Mesenteric fat pad (tissue), 1 donor: ENCODE data around the gene PTPRN2. TPM values are rescaled to one million over a fixed set of nuclear protein-coding genes. Genes with fewer than 3 reads are reported as not detected.

Source experiments
- DNase-seq: peaks from one replicate; pipeline ENCODE4 v3.0.0-alpha.2; 2020; ENCODE audit warnings: low spot score
- total RNA-seq: library from RNA; stranded (reverse); fragmentation: NEBNext Ultra II Directional; extraction: Animal tissue kit (Norgen Biotek cat#: 25700); gene quantifications from one replicate; pipeline ENCODE4 v1.2.1, GENCODE V29; 2021
- donor health status: DM: yes; HTN: yes; CAD: no.

The PTPRN2 gene
- total RNA-seq, 1 donor from 2014 or later: 2.6 TPM

DNA sequence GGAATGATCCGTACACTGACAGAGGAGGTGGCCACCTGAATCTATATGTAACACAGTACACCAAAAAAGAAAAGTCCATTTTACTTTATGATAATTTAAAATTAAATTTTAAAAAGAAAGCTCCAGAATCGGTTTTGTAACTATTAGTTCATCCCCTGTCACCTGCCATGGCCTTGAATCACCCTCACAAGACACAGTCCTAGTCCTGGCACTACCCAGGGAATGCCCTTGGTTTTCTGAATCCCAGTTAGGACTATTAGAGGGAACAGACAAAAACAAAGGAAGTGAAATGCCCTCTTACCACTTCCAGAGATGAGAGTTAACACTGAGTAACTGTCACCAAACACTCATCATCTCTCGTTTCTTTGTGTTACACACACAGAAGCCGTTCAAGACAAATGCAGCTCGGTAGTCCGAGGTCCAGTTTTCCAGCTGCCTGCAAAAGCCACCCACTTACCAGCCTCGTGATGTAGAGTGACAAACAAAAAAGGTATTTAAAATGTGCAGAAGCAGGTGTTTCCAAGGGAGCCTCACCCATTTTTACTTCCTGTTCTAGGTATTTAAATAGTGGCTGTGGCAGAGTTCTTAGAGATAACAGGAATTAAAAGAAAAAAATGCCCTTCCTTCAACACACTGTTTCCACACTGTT lies 6.1 kb downstream of the PTPRN2 start:
- DNase-seq: no peak

DNA sequence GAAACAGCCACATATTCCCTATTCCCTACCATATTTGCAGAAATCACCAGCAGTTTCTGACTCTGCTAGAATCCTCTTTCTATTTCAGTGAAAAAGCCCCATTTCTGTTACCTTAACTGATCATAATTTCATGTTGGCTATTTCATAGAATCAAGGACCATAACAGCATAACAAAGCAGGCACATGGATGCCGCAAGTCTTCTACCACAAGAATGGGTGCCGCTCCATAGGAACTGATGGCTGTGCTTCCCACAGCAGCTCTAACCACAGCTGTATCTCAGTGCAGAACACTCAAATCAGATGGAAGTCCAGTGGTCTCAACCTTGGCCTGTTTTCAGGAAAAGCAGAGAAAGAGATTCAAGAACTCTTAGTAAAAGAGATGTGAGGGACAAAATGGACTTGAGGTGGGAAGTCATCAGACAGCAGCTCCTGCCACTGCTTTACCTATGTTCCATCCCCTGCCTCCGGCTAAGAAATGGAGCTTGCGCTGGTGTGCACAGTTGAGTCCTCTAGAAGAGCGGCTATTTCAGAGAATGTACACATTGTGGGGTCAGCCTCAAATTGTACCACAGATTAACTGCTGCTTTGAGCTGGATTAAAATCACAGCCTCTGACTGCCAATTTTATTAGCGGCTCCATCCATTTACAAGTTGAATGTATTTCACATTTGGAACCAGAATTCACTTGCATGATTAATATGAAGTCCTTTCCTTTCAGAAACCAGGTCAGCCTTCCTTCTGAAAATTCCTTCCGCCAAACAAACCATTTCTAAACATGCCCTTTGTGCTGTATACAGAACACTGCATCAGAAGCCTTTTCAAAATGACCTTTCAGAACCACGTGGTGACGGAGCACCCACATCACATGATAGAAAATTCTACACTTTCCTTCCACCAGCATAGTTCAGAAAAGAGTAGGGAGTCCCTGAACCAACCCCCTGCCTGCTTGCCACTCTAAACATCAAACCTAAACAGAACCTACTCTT lies 7.7 kb downstream of the PTPRN2 start:
- DNase-seq: no peak

DNA sequence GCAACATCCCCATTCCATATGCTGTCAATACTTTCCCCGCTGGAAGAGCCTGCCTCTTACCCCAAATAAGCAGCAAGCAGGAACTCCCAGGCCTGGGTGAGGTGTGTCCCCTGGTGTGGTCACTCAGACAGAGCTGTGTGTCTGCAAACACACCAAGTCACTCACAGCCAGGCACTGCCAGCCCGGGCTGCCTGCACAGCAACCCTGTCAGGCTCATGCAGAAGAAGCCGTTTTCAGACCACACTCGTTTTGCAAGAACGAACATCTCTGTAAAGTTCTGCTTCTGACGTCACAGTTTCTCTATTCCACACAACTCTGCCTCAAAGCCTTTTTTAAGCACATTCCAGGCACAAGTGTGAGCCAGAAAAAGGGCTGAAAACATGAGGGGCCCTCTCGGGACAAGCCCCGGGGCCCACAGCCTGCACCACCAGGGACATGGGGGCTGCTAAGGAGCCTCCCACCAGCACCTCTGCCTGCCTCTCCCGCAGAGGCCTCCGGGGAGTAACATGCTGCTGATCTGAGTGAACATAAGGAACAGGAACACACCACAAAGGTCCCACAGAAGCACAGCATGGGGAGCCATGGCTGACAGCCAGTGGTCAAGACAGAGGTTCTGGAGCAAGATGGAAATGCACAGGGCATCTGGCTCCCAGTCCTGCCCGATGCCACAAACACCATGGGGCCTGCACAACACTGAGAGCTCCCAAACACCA lies 11.4 kb downstream of the PTPRN2 start:
- DNase-seq: no peak

DNA sequence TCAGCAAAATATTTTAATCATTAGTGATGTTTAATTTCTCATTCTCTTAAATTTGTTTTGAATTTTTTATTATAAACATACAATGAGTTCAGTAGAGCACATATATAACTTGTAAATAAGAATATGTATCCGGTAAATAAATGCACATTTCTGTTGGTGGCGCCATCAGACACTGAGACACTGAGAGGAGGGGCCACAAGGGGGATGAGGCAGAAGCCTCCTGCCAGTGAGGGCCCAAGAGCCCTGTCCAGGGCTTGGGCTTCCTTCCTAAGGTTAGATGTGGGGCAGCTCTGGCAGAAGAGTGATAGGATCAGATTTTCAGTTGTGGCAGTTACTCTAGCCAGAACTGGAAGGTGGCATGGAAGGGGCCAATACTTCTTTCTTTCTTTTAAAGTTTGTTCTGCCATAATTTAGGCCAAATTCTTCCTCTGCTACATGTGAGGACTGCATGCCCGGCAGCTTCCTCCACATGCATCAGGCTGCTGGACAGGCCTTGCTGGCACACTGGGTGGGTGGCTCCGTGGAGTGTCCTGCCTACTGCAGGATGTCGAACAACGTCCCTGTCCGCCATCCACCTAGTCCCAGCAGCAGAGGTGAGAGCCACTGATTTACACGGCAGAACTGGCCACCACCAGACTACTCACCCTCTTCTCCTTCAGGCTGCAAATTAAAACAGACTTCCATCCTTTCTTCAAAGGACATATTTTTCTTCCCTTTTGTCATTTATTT lies 13.2 kb downstream of the PTPRN2 start:
- DNase-seq: no peak

DNA sequence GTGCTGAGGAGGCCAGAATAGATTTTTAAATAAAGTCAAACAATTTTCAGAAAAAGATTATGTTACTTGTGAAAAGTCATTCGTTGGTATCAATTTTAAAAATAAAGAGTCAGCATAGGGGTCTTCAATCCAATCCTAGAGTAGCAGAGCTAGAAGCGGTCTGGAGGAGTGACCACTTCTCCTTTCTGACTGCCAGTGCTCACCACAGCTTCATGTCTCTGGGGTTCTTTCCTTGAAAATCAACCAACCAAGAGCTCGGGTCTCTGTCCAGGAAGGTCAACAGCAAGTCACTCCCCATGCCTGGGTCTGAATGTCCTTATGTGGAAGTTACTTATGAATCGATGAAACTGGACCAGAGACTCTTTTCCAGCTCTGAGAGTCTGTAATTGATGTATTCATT lies 14.3 kb downstream of the PTPRN2 start:
- no peak for DNase-seq

DNA sequence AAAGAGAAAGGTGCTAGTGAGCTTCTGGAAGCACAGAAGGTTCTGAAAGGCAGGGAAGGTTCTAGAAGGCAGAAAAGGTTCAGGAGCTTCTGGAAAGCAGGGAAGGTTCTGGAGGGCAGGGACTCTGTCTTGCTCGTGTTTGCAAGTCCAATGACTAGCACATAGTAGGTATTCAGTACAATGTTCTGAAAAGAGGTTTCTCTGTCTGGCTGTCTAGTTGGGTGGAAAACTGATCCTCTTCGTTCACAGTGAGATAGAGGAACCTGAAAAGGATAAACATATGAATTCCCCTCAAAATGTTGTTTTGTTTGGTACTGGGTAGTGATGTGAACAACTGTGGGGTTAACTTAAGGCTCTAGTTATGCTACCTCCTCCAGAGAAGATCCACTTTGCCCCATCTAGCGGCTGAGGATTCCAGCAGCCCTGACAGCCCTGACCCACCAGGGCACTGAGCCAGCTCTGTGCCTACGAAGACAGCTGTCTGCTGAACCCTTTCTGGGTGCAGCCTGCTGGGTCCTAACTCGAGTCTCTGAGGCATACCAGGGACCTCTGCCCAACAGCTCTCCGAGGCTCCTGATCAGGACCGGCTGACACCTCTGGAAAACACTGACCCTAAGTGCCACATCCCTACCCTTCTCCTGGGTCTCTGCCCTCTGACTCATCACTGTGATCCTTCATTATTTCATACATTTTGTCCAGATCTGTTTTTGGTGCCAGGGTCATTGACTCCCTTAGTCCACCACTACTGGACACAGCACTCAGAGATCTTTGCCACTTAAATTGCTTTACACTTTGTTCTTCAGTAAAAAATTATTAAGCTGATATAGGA lies 15.4 kb downstream of the PTPRN2 start:
- no peak for DNase-seq

DNA sequence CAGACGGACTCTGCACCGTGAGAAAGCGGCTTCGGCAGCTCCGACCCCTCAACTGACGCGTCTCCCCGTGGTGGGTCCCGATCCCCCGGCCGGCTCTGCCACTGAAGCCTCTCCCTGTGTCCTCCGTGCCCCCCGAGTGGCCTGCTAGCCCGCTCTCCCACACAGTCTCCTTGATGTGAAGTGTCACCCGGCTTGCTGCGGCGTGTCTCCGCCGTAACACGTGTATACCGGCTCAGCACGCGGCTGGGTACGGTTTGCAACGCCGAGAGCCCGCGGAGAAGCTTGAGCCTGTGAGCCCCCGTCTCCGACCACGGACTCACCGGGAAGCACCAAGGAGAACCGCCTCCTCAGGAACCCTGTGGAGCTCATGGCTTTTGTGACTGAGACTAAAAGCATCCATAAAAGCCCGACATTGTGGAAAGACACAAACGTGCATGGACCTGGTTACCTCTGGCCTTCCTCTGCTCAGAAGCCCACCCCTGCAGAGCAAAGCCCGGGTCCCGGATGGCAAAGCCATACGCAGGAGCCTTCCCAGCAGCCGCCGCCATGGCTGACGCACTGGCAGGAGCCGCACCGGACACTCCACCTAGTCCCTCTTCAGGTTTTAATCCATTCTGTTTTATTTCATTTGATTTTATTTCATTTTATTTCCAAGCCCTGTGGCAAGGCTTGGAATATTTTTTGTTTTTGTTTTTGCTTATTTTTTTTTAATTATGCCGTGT lies 17.0 kb downstream of the PTPRN2 start:
- DNase-seq: no peak

DNA sequence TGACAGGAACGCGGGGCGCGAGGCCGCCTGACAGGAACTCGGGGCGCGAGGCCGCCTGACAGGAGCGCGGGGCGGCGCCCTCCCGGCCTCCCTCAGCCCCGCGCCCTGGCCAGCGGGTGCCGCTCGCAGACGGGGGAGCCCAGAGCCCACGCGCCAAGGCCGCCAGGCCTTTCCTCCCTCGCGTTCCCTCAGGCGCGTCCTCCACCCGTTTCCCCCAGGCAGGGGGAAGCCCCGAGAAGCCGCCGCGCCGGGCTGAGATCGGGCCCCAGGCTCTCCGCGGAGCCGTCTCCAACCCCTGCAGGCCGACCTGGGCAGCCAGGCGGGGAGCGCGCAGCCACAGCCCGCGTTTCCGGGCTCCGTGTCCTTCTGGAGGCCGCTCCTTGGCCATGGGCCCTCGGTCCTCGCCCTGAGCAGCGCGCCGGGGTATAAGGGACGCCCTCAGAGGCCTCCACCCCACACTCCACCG lies 17.7 kb downstream of the PTPRN2 start:
- DNase-seq: no peak

DNA sequence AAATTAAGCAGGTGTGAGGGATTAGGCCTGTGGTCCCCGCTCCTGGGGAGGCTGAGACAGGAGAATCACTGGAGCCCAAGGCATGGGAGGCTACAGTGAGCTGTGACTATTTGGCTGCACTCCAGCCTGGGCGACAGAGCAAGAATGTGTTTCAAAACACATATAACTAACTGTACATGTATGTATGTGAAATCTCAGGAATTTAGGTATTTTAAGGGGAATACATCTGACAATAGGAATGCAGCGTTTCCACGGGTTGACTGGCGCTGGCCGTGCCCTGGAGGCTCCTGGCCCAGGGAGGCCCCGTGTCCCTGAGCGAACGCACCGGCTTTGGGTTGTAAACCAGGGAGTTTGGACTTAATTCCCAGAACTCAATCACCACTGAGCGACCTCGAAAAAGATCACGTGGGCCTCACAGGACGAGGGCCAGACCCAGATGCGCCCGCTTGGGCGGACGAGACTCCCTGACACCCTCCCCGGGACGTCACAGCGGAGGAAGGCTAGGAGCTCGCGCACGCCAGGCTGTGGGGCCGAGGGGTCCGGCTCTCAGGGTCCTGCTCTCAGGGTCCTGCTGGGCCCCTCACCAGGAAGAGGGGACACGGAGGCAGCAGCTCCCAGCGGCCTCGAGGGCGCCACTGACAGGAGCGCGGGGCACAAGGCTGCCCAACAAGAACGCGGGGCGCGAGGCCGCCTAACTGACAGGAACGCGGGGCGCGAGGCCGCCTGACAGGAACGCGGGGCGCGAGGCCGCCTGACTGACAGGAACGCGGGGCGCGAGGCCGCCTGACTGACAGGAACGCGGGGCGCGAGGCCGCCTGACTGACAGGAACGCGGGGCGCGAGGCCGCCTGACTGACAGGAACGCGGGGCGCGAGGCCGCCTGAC lies 18.4 kb downstream of the PTPRN2 start:
- DNase-seq: no peak

DNA sequence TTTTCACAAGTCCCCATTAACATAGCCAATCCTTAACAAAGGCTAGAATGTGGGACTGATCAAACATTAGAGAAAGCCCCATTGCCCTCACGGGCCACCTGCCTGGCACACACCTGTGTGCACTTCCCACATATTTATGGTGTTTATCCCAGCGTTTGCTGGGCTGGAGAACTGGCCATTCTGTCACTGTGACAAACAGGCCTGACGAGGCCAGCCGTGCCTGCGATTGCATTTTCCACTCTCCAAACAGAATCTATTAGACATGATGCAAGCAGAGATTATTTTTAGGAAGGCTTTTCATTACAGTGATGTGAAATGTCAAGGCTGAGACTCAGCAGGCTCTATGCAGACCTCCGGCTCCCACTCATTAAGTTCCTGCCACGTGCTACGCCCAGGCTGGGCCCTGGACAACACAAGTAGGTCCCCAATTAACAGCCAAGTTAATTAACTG lies 20.4 kb downstream of the PTPRN2 start:
- no peak for DNase-seq

DNA sequence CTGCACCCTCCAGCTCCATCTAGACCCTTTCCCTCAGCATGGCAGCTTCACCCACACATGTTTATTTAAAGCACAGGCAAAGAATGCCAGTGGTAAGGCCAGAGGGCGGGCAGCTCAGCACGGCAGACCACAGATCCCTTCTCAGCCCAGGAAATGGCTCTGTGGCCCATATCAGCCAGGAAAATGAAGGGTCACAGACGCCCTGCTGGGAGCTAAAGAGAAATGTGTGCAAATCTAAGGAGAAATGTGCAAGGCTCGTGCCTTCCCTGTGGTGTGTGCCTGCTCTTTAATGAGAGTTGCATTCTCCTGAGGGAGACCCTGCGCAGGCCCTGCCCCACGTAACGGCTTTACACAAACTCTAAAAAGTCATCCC lies 23.0 kb downstream of the PTPRN2 start:
- no peak for DNase-seq

DNA sequence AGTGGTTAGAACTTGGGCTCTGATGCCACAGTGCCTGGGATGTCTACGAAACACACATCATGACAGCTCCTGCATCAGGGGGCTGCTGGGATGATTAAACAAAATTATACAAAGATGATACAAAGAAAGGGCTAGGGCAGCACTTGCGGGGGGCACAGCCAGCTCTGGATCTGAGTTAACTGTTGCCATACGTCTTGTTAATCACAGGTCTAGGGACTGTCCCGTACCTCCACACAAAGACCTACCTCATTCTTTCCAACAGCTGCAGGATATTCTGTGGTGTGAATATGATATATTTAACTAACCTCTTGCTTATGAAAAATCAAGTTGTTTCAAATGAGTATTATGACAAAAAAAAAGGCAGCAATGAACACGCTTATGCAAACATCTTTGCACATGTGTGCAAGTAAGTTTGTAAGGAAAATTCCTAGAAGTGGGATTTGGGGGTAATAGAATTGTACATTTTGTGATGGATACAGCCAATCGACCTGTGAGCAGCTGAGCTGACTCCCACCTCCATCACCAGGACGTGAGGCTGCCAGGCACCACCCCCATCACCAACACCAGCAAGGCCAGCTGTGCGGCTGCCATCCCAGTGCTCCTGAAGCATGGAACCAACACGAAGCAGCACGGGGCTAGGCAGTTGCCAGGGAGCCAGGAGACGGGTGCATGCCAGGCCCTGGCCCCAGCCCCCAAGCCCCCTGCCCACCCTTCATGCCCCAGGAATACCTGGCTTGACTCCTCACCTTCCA lies 23.5 kb downstream of the PTPRN2 start:
- no peak for DNase-seq

DNA sequence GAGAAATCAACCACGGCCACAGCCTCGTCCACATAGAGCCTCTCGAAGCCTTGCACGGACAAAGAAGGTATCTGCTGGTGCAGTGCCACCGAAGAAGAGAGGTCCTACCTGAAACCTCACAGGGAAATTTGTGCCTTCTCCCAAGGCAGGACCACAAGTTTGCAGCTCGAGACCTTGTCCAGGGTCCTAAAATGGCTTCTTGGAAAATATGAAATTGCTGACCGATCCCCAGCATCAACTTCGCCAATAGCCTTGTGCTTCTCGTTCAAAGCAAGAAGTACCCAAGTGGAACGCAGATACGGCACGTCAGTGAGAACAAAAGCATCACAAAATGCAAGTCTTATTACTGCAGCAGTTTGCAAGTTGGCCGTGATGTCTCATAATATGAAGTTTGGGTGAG lies 24.6 kb downstream of the PTPRN2 start:
- DNase-seq: no peak

DNA sequence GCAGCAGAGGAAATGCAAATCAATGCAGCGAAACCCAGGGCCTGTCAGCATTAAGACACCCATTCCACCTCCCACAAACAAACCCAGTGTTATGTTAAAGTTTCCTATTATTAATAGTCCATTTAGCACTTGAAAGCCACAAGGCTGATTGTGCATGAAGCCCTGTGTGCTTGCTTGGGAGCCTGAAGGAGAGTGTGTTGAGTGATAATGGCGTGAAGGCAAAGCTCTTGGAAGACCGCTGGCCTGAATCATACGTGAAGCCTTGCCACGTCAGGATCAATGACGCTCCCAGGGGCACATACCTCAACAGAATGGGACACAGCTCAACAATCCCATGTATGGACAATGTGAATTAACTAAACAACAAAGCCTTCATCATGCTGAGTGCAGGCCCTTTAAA lies 25.1 kb downstream of the PTPRN2 start:
- no peak for DNase-seq

DNA sequence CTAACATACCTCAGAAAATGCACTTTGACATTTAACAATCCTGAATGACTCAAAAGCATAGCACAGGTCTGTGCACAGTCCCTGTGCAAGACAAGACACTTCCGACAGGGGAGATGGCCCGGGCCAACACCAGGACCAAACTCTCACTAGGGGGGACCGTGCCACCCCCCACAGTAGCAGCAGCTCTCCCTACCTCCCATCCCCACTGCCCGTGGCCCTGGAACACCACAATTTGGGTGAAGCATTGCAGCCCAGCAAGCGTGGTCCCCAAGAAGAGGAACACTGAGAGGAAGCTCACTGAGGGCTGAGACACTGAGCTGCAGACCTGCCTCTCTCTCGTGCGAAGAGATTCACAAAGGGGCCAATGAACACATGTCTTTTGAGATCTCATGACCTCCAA lies 26.0 kb downstream of the PTPRN2 start:
- no peak for DNase-seq

DNA sequence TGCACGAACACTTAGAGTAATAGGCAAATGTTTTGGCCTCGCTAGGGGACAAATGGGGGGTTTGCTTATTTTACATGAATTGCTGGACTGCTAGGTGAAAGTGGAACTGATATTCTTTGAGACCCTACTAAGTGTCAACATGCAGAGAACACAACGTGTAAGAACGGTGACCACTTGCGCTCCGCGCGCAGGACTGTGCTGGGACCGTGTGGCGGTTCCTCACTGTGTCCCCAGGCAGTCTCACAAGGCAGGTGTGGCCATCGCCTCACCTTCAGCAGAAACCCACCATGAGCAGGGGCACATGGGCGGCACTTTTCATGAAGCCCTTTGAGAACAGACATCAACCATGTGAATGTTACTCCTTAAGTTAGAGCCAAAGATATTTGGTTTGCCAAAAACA lies 27.2 kb downstream of the PTPRN2 start:
- no peak for DNase-seq

DNA sequence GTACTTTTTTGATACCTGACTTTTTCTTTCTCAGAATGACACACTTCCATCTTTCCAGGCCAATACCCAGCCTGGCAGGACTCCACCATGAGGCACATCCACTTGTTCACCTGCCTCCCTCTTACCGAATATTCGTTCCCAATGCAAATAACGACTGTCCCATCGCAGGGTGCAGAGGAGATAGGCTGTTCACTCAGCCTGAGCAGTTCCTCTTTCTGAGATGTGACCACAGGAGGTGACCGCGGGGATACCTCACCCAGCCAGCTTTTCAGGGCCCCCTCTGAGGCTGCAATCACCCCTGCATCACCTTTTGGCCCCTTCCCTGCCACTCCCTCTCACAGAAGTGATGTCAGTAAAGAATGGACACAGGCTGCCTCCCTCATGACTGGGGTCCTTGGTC lies 28.3 kb downstream of the PTPRN2 start:
- no peak for DNase-seq

DNA sequence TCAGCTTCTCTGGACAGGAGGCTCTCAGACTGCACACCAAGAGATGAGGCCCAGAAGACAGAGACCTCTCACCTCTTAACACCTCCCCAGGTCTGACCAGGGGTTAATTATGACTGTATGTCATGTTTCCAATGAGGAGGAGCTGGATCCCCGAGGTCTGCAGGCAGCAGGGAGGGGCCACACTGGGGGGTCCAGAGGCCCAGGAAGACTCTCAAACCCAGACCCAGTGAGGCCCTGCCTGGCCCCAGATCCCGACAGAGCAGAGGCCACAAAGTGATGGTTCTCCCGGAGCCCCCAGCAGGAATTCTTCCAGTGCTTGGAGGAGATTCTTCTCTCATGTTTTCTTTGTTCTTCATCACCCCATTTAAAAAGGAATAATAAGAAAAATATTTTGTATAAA lies 28.8 kb downstream of the PTPRN2 start:
- DNase-seq: no peak
